ENCODE data around the gene TDP2.
"Not testable (repeated sequence)": the region's sequence is repeated elsewhere in the genome, so short reads cannot be mapped to it uniquely, and the experiment has no call there.

GRCh38 chr6:24695635-24696034 lies 28.9 kb upstream of the TDP2 start:
- peak in 2 of 3 experiments; percentile 55 to 77; a peak in 4 of 6 replicates for TF ChIP-seq CTCF (IDR thresholded peaks at IDR 0.05 in 2 of 3, conservative IDR thresholded peaks at IDR 0.05 in 1 of 3; ENCODE audit: borderline replicate concordance in 1 of 3, insufficient read depth in 1 of 3, low read depth in 2 of 3, low read length in 2 of 3)
- TF ChIP-seq POLR2A (IDR thresholded peaks at IDR 0.05; ENCODE audit: borderline replicate concordance, extremely low read depth, insufficient read depth, insufficient read length); CEBPB (IDR thresholded peaks at IDR 0.05; ENCODE audit: low read depth); ZNF274 (IDR thresholded peaks at IDR 0.05; ENCODE audit: low read depth, low read length); YY1 (IDR thresholded peaks at IDR 0.05; ENCODE audit: extremely low read depth, insufficient replicate concordance, low read depth, low read length); POLR2AphosphoS5 (IDR thresholded peaks at IDR 0.05; ENCODE audit: low read depth, low read length); REST (IDR thresholded peaks at IDR 0.05; ENCODE audit: low read depth); SRF (IDR thresholded peaks at IDR 0.05; ENCODE audit: low read depth); SIN3A (IDR thresholded peaks at IDR 0.05; ENCODE audit: low read depth); SP1 (IDR thresholded peaks at IDR 0.05; ENCODE audit: low read depth); EZH2 (IDR thresholded peaks at IDR 0.05); ZFX (IDR thresholded peaks at IDR 0.05); EZH2phosphoT487 (IDR thresholded peaks at IDR 0.05; ENCODE audit: borderline replicate concordance); FOSL1 (IDR thresholded peaks at IDR 0.05; ENCODE audit: low read depth): not testable (repeated sequence)

All from HCT116 (cell line).